Fibroblast of mammary gland (primary cell): ENCODE results near the gene RPS26.
"Not testable (repeated sequence)": the region's sequence is repeated elsewhere in the genome, so short reads cannot be mapped to it uniquely, and the experiment has no call there.

ENCODE experiments used
- DNase-seq: peaks from one replicate; pipeline ENCODE4 v3.0.0-alpha.2; 2010; ENCODE audit warnings: low read depth
- H3K4me3 ChIP-seq: 2 replicates; pipeline ENCODE4 v1.5.1; 2011; ENCODE audit warnings: low read depth, mild to moderate bottlenecking, low read length, moderate library complexity; ENCODE audit not compliant: control insufficient read depth
- CTCF ChIP-seq: conservative IDR thresholded peaks from 2 replicates; pipeline ENCODE4 v1.5.1; 2011; ENCODE audit warnings: low read depth, low read length, inconsistent platforms; ENCODE audit not compliant: control insufficient read depth, insufficient read depth

The RPS26 gene

DNA sequence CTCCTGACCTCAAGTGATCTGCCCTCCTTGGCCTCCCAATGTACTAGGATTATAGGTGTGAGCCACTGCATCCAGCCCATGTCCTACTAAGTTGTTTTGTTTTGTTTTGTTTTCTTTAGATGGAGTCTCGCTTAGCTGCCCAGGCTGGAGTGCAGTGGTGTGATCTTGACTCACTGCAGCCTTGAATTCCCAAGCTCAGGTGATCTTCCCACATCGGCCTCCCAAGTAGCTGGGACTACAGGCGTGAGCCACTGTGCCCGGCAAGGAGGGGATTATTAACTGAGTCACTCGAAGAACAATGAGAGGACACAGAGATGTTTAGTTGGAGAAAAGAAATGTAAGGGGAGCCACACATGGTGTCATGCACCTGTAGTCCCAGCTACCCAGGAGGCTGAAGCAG is 20.3 kb downstream of the RPS26 start:
- no peak overlapping the region for H3K4me3 ChIP-seq
- TF ChIP-seq CTCF, result no peak

DNA sequence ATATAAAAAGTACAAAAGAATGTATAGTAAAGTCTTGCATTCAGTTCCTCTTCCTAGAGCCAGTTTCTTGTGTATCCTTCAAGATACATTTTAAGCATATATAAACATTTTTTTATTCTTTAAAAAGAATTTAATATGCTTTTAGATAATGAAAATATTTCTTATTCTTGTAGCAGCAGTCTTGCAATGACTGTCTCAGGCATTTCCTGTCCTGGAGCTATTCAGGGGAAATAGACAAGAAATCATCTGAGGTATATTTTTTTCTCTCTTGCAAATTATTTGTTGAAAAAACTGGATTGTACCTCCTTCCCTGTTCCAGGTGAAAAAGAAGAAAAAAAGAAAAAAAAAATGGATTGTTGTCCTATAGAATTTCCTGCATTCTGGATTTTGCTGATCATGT is 21.3 kb downstream of the RPS26 start:
- H3K4me3 ChIP-seq, result no peak overlapping the region
- TF ChIP-seq CTCF, result no peak
- no peak for DNase-seq

More for the DNA sequence above, 20.3 kb downstream of the RPS26 start:
- no peak for DNase-seq

- peak; percentile 28 for DNase-seq
- H3K4me3 ChIP-seq, result no peak overlapping the region
- TF ChIP-seq CTCF, result no peak
Observed at GRCh38 chr12:56071648-56072047, 29.9 kb downstream of the RPS26 start.

- no peak overlapping the region for H3K4me3 ChIP-seq
- no peak for TF ChIP-seq CTCF
- no peak for DNase-seq
Observed at GRCh38 chr12:56074396-56074795, 32.7 kb downstream of the RPS26 start.

DNA sequence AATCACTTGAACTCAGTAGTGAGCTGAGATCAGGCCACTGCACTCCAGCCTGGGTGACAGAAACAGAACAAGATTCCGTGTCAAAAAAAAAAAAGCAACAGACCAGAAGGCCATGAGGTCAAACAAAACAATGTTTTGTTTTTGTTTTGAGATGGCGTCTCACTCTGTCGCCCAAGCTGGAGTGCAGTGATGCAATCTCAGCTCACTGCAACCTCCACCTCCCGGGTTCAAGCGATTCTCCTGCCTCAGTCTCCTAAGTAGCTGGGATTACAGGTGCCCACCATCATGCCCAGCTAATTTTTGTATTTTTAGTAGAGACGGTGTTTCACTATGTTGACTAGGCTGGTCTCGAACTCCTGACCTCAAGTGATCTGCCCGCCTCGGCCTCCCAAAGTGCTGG is 36.2 kb downstream of the RPS26 start:
- DNase-seq, H3K4me3 ChIP-seq: not testable (repeated sequence)

GRCh38 chr12:56078427-56078826 is 36.7 kb downstream of the RPS26 start:
- TF ChIP-seq CTCF, result no peak
- H3K4me3 ChIP-seq, result no peak overlapping the region
- DNase-seq, result no peak

GRCh38 chr12:56078931-56079722 is 37.4 kb downstream of the RPS26 start:
- peak overlapping the region; percentile 67 for H3K4me3 ChIP-seq
- peak; percentile 79 for DNase-seq
- TF ChIP-seq CTCF, result peak; percentile 74
